IPS DF 4.7 (cell line): ENCODE data around the gene KMT5B.
A peak's percentile ranks its signal among the peaks of the same experiment; 100 is the strongest.

Experiments
- DNase-seq: peaks from one replicate; pipeline ENCODE4 v3.0.0-alpha.2; 2013; ENCODE audit warnings: low spot score; ENCODE audit errors: extremely low read depth

Gene KMT5B

GRCh38 chr11:68216171-68216938, 3.3 kb upstream of the KMT5B start:
- no peak for DNase-seq

DNA sequence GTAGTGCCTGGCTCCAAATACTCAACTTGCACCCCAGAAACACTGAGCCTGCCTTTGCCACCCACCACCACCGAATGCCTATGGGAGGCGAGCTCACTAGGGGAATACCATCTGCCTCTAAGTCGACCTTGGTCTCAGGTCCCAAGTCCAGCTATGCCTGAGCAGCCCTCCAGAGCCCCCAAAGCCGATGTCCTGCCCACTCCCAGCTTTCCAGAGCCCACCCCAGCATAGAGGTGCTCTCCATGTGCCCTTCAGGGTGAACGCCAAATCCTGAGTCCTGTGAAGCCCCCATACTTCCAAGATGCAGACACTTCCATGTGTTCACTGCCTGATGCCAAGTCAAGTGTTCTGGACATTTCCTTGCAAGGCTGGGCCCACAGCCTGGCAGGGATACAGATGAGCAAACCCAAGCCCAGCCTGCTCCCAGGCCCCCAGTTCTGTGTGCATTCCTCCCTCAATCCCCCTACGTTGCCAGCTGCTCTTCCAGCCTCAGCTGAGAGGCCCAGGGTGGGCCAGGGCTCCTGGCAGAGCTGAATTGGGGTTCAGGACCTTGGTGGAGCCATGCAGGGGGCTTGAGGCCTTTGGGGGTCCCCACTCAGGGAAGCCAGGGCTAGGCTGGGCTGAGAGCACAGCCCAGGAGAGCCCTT, 2.6 kb upstream of the KMT5B start:
- no peak for DNase-seq

DNA sequence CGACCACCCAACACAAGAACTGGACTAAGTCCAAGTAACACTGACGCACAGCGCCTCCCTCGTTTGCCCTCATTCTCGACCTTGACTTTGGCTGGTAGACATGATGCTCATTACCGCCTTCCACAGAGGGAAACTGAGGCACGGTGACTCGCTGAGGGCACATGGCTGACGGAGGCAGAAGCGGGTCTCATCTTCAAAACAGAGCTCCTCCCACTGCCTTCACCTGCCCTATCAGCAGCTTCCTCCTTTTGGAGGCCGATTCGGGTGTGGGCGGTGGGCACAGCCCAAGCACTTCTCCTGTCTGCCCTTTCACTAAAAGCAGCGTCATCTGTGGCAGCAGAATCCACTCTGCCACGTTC, 2.0 kb upstream of the KMT5B start:
- no peak for DNase-seq

- no peak for DNase-seq
Observed at GRCh38 chr11:68214173-68215086, 1.3 kb upstream of the KMT5B start.

DNA sequence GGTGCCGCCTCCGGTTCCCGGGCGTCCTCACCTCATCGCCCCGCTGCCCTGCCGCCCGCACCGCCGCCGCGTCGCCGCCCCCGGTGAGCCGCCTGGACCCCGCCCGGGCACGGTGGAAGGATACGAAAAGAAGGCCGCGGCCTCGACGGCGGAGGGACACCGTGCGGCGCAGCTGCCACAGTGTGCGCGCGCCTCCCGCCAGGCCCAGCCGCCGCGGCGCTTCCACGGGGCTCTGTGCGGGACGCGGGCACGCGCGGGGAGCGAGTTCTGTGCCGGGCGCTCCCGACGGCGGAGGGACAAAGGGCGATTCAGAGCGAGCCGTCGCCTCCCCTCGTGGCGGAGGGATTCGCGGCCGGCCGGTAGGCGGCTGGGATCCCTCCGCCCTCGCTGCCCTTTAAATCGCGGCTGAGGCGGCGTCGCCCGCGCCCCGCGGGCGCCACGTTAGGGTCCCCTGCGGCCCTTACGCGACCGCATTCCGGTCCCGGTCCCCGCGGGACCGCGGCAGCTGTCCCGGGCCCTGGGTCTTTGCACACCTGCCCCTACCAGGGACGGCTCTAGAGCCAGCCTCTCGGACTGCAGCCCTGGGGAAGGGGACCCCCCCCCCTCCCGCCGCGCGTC, 568 bp upstream of the KMT5B start:
- DNase-seq = no peak

DNA sequence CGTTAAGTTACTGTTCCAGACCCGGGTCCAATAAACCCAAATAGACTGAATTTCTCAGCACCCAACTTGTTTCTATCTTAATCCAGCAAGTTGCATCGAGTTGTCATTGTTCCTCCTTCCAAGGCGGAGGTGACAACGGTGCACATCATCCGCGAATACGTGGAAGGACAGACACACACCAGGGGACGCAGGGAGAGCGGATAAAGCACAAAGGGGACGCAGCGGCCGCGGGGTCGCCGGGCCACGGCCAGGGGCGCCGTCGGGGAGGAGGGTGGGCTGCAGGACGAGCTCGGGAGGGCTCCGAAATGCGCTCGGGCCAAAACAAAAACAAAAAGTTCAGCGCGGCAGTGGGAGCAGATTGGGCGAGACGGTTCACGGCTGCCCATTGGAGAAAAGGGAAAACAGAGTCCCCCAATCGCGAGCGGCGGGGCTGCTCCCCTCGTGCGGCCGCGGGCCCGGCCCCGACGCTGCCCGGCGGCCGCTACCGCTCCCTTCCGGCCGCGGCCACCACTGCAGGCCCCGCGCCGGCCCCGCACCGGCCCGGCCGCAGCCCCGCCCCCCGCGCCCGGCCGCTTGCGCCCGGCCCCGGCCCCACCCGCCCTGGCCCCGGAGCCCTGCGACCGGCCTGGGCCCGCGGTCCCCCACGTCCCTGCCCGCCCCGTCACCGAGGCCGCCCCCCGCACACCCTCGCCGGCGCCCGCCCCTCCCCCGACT, 518 bp downstream of the KMT5B start:
- DNase-seq = no peak

- DNase-seq = no peak
Observed at GRCh38 chr11:68211546-68211945, 1.6 kb downstream of the KMT5B start.

DNA sequence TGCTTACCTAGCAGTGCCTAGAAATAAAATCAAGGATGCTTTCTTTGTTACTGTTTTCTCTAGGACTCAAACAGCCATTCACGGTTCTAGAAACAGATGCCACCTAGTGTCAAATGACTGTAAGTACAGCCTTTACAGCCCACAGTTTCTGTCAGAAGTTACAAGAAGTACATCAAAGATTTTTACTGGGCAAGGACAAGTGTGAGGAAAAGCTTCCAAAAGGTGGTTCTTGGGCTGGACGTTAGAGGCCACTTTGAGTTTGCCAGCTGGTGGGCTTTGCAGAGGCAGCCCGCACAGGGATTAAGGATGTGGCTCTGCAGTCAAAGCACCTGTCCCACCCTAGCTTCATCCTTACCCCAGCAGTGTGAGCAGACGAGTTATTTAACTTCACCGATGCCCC, 6.9 kb downstream of the KMT5B start:
- DNase-seq = peak; percentile 51

DNA sequence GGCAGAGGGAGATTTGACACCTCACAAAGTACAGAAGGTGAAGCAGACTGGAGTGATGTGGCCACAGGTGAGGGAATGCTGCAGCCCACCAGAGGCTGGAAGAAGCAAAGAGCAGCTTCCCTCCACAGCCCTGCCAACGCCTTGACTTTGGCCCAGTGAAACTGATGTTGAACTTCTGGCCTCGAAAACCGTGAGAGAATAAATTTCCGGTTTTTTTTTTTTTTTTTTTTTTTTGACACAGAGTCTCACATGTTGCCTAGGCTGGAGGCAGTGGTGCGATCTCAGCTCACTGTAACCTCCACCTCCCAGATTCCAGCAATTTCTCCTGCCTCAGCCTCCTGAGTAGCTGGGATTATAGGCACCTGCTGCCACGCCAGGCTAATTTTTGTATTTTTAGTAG, 8.7 kb downstream of the KMT5B start:
- no peak for DNase-seq

DNA sequence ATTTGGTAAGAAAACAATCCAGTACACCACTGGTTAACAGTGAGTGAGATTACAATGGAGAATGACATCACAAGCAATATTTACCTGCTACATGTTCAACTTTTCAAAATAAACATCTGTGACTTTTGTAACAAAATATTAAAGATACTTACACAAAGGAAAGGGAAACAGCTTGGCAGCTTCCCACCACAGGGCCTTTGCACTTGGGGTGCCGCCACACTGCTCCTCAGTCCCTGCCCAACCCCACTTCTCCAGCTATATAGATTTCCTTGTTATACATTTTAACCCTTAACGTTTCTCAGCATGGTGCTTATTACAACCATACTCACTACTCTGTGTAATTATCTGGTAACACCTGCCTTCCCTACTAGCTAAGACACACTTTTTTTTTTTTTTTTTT, 10.9 kb downstream of the KMT5B start:
- no peak for DNase-seq

- DNase-seq = no peak
Observed at GRCh38 chr11:68201492-68201891, 11.6 kb downstream of the KMT5B start.

- no peak for DNase-seq
Observed at GRCh38 chr11:68200639-68201038, 12.5 kb downstream of the KMT5B start.

DNA sequence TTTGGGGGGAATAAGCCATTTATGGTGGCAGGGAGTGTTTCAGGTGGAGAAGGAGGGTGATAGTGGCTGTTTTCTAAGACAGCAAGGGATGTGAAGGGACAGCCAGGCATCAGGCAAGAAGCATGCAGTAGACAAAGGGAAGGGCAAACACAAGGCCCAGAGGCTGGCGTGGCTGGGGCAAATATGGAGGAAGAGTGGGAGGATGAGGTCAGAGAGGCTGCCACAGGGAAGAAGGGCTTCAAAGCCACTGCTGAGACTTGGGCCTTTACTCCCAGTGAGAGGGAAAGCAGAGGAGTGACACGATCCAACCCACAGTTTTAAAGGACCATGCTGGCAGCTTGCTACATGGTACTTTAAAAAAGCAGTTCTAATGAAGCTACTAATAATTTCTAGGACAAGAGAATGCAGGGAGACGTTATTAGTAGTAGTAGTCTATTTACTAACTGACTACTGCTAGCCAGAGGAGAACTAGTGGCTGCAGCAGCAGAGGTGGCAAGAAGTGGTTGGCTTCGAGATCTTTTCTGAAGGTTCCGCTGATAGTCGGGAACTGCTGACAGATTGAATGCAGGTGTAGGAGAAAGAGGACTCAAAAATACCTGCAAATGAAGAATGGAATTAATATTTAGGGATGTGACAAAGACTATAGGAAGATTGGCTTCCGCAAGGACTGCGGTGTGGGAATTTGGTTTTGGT, 13.7 kb downstream of the KMT5B start:
- DNase-seq = no peak

DNA sequence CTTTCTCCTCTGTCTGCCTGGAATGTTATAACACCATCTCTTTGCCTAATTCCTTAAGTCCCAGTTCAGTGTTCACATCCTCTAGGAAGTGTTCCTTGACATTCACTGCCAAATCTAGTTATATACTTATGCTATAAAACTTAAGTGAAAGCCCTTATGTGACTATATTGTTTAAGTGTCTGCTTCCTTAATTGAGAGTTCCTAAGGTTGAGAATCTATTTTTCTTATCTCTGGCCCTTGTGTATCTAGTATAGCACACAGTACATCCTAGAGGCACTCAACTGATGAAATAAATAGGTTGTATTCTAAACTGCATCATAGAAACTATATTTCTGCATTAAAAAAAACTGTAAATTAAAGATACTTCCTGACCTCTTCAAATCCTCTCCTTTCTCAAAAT, 16.9 kb downstream of the KMT5B start:
- no peak for DNase-seq

GRCh38 chr11:68194675-68195294, 18.3 kb downstream of the KMT5B start:
- no peak for DNase-seq

DNA sequence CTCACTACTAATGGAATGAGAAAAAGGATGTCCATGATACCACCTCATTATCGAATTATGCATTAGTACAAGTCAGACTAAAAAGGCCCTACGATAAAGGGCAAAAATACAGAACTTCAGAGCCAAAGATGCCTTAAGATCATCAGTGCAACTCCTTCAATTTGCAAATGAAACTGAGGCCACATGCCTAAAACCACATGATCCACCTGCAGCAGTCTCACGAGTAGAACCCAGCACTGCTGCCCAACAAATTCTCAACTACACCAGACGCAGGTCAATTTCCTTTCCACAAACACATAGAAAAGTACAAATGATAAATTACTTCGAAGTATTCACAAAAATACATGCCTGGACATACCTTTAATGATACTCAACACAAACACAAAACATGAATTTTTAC, 20.1 kb downstream of the KMT5B start:
- DNase-seq = no peak

- no peak for DNase-seq
Observed at GRCh38 chr11:68191661-68192579, 21.2 kb downstream of the KMT5B start.

DNA sequence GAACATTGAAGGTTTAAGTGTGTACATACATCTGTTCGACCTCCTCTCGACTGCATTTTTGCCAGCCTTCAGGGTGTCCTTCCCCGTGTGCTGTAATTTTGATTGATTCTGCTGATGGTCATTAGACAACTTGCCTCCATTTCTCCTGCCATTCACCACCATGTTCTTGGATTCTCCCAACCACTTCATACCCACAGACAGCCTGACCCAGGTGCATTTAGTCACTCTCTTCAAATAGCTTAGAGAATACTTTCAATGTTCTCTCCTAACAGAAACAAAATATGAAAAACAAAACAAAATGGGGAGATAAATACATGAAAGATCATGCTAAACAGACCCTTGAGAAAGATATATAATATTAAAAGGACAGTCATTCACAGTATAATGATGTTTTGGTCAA, 23.2 kb downstream of the KMT5B start:
- DNase-seq = no peak

DNA sequence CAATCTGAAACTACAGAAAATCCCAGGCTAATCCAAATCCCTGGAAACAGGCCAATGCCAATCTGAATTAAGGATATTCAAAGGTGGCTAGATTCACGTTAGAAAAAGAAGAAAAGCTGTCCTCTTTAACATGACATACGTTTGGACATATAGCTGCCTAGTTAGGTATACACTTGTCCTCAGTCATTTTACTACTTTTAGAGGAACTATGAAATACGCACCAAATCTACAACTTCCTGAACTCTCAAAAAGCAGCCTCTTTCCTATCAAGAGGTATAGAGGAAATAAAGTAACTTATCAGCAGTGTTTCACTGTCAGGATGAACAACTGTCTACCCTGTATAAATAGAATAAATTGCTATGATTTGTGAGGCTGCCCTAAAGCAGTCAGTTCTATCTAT, 24.0 kb downstream of the KMT5B start:
- DNase-seq = no peak
